ENCODE results near the gene KIRREL1.

DNA sequence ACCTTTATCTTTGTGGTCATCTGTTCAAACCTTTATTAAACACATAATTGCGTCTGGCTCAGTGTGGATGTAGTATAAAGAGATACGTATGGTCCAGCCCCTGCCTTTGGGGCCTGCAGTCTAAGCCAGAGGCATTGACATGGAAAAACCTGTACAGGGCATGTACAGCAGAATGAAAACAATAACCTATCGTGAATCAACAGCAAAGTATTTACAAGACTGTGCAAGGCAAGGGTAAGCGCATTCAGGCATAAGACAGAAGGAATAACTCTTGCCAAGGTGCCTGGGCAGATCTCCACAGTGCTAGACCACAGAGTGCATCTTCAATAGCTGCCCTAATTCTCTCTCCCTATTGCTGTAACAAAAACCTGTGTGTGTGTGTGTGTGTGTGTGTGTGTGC, 35.5 kb downstream of the KIRREL1 start:
- TF ChIP-seq, protein P1, sequence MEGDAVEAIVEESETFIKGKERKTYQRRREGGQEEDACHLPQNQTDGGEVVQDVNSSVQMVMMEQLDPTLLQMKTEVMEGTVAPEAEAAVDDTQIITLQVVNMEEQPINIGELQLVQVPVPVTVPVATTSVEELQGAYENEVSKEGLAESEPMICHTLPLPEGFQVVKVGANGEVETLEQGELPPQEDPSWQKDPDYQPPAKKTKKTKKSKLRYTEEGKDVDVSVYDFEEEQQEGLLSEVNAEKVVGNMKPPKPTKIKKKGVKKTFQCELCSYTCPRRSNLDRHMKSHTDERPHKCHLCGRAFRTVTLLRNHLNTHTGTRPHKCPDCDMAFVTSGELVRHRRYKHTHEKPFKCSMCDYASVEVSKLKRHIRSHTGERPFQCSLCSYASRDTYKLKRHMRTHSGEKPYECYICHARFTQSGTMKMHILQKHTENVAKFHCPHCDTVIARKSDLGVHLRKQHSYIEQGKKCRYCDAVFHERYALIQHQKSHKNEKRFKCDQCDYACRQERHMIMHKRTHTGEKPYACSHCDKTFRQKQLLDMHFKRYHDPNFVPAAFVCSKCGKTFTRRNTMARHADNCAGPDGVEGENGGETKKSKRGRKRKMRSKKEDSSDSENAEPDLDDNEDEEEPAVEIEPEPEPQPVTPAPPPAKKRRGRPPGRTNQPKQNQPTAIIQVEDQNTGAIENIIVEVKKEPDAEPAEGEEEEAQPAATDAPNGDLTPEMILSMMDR (IDR thresholded peaks at IDR 0.05) = no peak
- TF ChIP-seq POLR2A (IDR thresholded peaks at IDR 0.05) = no peak

Data from lower leg skin (tissue), 3 donors.